ENCODE data around the gene GATA3. TPM values are rescaled to one million over a fixed set of nuclear protein-coding genes. Genes with fewer than 3 reads are reported as not detected.

GATA3 gene
- polyA plus RNA-seq, 6 donors from 2014 or later, result 0.12 to 0.26 (median 0.14) TPM; not detected in 3

DNA sequence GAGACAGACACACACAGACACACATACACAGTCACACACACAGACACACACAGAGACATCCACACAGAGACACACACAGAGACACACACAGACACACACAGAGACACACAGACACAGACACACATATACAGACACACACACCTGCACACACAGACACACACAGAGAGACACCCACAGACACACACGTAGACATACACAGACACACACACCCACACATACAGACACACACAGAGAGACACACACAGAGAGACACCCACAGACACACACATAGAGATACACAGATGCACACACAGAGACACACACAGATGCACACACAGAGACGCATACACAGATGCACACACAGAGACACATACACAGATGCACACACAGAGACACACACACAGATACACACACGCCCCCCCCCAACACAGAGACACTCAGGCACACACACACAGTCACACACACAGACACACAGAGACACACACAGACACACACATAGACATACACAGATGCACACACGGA lies 58.5 kb downstream of the GATA3 start:
- no peak for DNase-seq
- no peak overlapping the region for H3K4me3 Mint-ChIP-seq
- H3K36me3 Mint-ChIP-seq, result no peaks in the 10 kb centered on the region
- H3K27me3 Mint-ChIP-seq, result peaks cover 0 to 13% (median 11%) of the 10 kb centered on the region in 3 donors
- H3K27ac Mint-ChIP-seq, result no peak overlapping the region
- no peaks in the 10 kb centered on the region for H3K9me3 Mint-ChIP-seq
- ATAC-seq (ENCODE audit: low read depth in 2 of 2), result no peak
- H3K4me1 Mint-ChIP-seq, result no peaks in the 10 kb centered on the region

DNA sequence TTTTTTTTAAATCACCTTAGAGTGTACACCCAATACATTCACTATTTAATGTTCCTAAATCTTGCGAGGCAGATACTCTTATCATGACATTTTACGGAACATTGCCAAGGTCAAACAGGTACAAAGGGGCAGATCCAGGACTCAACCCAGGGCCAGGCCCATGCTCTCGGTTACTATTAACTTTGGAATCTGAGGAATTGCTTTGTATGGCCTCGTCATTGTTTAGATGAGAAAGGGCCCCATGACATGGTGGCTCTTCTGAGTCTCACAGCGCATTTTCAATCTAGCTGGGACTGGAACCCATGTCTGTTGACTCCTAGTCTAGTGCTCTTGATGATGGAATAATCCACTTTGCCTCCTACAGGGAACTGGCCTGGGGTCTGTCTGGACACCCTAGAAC lies 59.1 kb downstream of the GATA3 start:
- H3K4me3 Mint-ChIP-seq, result no peak overlapping the region
- H3K4me1 Mint-ChIP-seq, result no peaks in the 10 kb centered on the region
- ATAC-seq (ENCODE audit: low read depth in 2 of 2), result no peak
- DNase-seq, result no peak
- H3K27me3 Mint-ChIP-seq, result peaks cover 0 to 13% (median 11%) of the 10 kb centered on the region in 3 donors
- H3K27ac Mint-ChIP-seq, result no peak overlapping the region
- H3K9me3 Mint-ChIP-seq, result no peaks in the 10 kb centered on the region
- H3K36me3 Mint-ChIP-seq, result no peaks in the 10 kb centered on the region

DNA sequence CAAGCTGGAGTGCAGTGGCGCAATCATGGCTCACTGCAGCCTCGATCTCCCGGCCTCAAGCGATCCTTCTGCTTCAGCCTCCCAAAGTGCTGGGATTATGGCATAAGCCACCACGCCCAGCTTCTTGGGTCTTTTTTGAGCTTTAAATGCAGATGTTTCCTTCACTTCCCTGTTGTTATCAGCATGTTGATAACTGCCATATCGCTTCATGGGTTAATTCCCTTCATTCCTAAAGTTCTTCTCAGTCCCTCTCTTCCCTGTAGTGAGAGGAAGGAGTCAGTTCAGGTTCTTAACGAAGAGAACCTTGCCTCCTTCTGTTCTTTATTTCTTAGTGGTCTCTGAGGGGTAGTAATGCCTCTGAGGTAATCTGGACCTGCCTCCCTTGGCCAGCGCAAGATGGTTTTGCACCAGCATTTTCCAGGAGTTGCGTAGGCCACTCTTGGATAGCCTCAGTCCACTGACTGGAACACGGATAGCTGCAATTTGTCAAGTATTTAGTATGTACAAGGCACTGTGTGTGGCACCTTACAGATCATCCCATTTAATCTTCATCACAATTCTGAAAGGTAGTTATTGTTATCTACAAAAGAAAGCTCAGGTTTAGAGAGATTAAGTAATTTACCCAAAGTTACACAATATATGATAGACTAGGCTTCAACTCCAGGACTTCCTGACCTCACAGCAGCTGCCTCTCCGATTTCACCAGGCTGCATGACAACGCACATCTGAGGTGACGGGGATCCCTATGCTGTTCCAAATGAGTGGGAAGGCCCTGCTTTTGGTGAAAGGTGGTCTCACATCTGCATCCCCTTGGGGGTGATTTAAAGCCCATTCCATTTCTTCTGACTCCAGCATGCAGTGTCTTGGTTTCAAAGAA lies 60.5 kb downstream of the GATA3 start:
- no peaks in the 10 kb centered on the region for H3K4me1 Mint-ChIP-seq
- no peak for ATAC-seq (ENCODE audit: low read depth in 2 of 2)
- no peaks in the 10 kb centered on the region for H3K36me3 Mint-ChIP-seq
- H3K4me3 Mint-ChIP-seq, result no peak overlapping the region
- DNase-seq, result no peak
- peaks cover 0 to 13% (median 11%) of the 10 kb centered on the region in 3 donors for H3K27me3 Mint-ChIP-seq
- no peak overlapping the region for H3K27ac Mint-ChIP-seq
- no peaks in the 10 kb centered on the region for H3K9me3 Mint-ChIP-seq

DNA sequence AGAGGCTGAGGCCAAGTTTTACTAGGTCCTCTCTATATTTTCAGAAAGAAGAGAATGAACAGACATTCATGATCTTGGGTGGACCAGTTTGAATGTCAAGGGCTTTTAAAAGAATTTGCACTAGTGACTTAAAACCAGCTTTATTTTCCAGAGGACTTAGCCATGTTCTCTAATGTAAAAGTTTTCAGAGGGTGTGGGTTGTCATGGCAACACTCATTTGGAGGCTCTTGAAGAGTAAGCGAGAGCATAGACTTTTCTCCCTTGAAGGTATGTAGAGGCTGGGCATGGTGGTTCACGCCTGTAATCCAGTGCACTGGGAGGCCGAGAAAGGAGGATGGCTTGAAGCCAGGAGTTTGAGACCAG lies 61.1 kb downstream of the GATA3 start:
- no peak overlapping the region for H3K4me3 Mint-ChIP-seq
- H3K36me3 Mint-ChIP-seq, result no peaks in the 10 kb centered on the region
- no peak overlapping the region for H3K27ac Mint-ChIP-seq
- DNase-seq, result no peak
- peaks cover 0 to 13% (median 11%) of the 10 kb centered on the region in 3 donors for H3K27me3 Mint-ChIP-seq
- H3K4me1 Mint-ChIP-seq, result no peaks in the 10 kb centered on the region
- no peaks in the 10 kb centered on the region for H3K9me3 Mint-ChIP-seq
- ATAC-seq (ENCODE audit: low read depth in 2 of 2), result no peak

DNA sequence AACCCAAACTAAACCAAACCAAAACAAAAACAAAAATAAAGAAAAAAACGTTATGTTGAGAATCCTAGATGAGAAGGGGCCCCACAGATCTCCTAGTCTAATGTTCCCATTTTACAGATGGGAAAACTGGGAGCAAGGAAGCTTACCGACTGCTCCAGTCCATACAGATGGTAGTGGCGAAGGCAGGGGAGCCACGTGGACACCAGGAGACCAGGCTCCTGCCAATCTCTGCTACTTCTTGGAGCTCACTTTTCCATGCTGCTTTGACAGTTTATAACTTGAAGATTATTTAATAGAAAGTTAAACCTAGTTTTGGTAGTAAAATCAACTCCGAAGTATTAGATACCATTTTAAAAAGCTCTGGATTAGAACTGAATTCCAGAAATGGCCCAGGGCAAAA lies 62.0 kb downstream of the GATA3 start:
- Mint-ChIP-seq H3K4me1 (no peaks in the 10 kb centered on the region), H3K4me3 (no peak overlapping the region), H3K27me3 (peaks cover 0 to 13% (median 11%) of the 10 kb centered on the region in 3 donors), H3K27ac (no peak overlapping the region), H3K36me3 (no peaks in the 10 kb centered on the region), H3K9me3 (no peaks in the 10 kb centered on the region)
- ATAC-seq (ENCODE audit: low read depth in 2 of 2) (no peak), DNase-seq (no peak)

DNA sequence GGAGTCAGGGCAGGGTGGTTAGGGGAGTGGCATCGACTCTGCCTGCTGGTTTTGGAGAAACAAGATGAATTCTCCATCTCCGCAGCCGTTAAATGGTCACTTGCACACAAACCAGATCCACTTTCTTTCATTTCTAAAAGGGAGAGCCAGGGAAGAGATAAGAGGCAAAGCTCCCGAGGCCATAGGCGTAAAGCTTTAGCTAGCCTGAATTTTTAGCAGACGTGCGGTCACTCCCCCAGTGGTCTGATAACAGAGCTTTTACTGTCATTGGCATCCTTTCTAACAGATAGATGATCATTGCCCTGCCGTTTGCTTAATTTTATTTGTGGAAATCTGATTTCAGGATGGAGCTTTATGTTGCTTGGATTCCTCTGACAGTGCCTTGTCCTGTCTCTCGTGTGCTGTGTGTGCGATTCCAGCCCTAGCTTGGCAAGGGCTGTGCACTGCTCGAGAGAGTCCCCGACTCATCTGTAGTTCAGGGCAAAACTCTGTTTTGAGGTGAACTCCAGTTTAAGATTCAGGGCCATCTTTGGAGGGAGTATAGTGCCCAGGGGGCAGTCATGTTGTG lies 62.5 kb downstream of the GATA3 start:
- Mint-ChIP-seq H3K27ac (no peak overlapping the region), H3K4me1 (no peaks in the 10 kb centered on the region), H3K4me3 (no peak overlapping the region), H3K9me3 (no peaks in the 10 kb centered on the region), H3K27me3 (peaks cover 0 to 13% (median 11%) of the 10 kb centered on the region in 3 donors), H3K36me3 (no peaks in the 10 kb centered on the region)
- DNase-seq (no peak), ATAC-seq (ENCODE audit: low read depth in 2 of 2) (no peak)

DNA sequence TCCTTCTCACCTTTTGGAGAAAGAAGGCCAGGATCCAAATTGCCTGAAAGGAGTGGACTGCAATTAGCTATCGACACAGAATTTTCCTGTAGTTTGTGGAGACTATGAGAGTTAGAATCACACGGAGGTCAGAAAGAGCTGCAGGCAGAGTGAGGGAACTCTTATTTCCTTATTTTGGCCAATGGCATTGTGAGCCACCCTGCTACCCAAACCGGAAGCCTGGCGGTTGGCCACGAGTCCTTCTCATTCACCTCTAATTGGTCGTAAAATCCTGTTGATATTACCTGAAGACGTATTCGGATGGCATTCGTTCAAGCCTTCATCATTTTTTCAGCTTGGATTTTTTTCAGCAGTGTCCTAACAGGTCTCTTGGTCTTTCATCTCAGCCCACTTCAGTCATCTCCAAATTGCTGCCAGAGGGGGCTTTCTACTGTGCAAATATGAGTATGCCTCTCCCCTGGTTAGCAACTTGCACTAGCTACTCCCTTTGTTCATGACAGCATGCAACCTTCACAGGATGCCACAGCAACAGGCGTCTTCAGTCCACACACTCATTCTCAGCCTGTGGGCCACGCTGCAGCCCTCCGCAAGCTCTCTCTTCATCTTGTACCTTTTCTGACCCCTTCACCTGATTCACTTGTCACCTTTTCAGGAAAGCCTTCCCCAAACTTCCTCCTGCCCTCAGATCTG lies 66.9 kb downstream of the GATA3 start:
- Mint-ChIP-seq H3K27me3 (peaks cover 5 to 17% (median 5%) of the 10 kb centered on the region in 3 donors), H3K4me3 (no peak overlapping the region), H3K36me3 (no peaks in the 10 kb centered on the region), H3K4me1 (no peaks in the 10 kb centered on the region), H3K9me3 (no peaks in the 10 kb centered on the region), H3K27ac (no peak overlapping the region)
- no peak for DNase-seq
- ATAC-seq (ENCODE audit: low read depth in 2 of 2), result no peak

DNA sequence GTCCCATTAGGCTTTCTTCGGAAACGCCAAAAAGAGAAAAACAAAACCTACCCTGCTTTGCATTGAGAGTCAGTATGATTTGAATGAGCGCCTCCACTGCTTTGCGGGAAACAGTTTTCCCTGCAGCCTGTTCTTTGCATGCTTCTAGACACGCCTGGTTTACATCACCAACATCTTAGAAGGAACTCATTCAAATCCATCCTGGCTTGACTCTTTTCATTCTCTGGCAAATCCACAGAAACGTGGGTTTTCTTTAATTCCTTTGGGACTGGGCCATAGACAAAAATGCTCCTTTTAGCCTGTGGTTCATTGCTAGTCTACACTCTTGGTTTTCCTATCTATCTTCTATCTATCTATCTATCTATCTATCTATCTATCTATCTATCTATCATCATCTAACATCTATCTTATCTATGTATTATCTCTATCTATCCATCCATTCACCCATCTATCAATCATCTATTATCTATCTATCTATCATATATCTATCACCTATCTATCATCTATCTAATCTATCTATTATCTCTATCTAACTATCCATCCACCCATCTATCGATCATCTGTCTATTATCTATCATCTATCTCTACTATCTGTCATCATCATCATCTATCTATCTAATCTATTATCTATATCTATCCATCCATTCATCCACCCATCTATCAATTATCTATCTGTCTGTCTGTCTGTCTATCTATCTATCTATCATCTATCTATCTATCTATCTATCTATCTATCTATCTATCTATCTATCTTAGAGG lies 68.3 kb downstream of the GATA3 start:
- H3K27ac Mint-ChIP-seq, result no peak overlapping the region
- no peak for DNase-seq
- no peak overlapping the region for H3K4me3 Mint-ChIP-seq
- H3K27me3 Mint-ChIP-seq, result peaks cover 9 to 11% (median 9%) of the 10 kb centered on the region in 3 donors
- H3K4me1 Mint-ChIP-seq, result no peaks in the 10 kb centered on the region
- H3K36me3 Mint-ChIP-seq, result no peaks in the 10 kb centered on the region
- no peaks in the 10 kb centered on the region for H3K9me3 Mint-ChIP-seq
- no peak for ATAC-seq (ENCODE audit: low read depth in 2 of 2)

DNA sequence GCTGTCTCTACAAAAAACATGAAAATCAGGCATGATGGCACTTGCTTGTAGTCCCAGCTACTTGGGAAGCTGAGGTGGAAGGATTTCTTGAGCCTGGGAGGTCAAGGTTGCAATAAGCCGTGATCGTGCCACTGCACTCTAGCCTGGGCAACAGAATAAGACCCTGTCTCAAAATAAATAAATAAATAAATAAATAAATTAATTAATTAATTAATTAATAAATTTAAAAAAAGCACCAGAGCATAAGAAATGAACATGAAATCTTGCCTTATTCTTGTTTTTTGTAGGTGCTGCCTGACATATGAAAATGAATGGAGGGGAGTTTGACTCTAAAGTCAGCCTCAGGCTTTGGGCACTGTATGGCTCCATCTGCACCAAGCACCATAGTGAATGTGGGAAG lies 69.9 kb downstream of the GATA3 start:
- H3K9me3 Mint-ChIP-seq, result no peaks in the 10 kb centered on the region
- no peaks in the 10 kb centered on the region for H3K36me3 Mint-ChIP-seq
- no peak overlapping the region for H3K4me3 Mint-ChIP-seq
- H3K27ac Mint-ChIP-seq, result no peak overlapping the region
- peaks cover 18 to 24% (median 21%) of the 10 kb centered on the region in 3 donors for H3K27me3 Mint-ChIP-seq
- ATAC-seq (ENCODE audit: low read depth in 2 of 2) (no peak), DNase-seq (no peak)
- H3K4me1 Mint-ChIP-seq, result no peaks in the 10 kb centered on the region

Other genes starting within 250 kb of the GATA3 start
- gene TAF3, start 236.2 kb upstream of the GATA3 start, polyA plus RNA-seq (ENCODE audit: low read depth in 6 of 6), result 10 to 100 TPM in 1 of 6 donors, 1 to 10 TPM in 5; 6.3 to 17.3 (median 9.5) TPM

Measured in naive B cell (primary cell).